ENCODE results near the gene DDI1. TPM values are rescaled to one million over a fixed set of nuclear protein-coding genes. Genes with fewer than 3 reads are reported as not detected.

The DDI1 gene
- total and polyA plus RNA-seq, 5 donors from 2014 or later = 0.17 TPM; not detected in 4

Other genes with a start within 250 kb of the DDI1 start
- not detected for gene PDGFD, start 127.5 kb downstream of the DDI1 start, total RNA-seq
- under 1 TPM in 1 of 4 donors, not detected in 3; 0.05 TPM for gene PDGFD, start 127.5 kb downstream of the DDI1 start, polyA plus RNA-seq